ENCODE results near the gene ZNF579.

ZNF579 gene

GRCh38 chr19:55553217-55554182 is 27.1 kb downstream of the ZNF579 start:
- DNase-seq (no peak), ATAC-seq (ENCODE audit: insufficient read depth, low read depth) (no peak)
- Histone ChIP-seq H3K36me3 (ENCODE audit: insufficient read depth, low read length) (no peaks in the 10 kb centered on the region), H2AFZ (ENCODE audit: low read depth, low read length) (no peak overlapping the region; the same call in 1 of the 2 replicates), H3K4me3 (ENCODE audit: low read depth in 1 of 2, low read length in 2 of 2) (no peak overlapping the region), H3K9me3 (ENCODE audit: insufficient read depth, low read length, severe bottlenecking) (no peaks in the 10 kb centered on the region), H3K9ac (ENCODE audit: low read depth, low read length) (no peak overlapping the region), H3K79me2 (ENCODE audit: insufficient read depth, low read length) (no peaks in the 10 kb centered on the region), H3K4me1 (ENCODE audit: insufficient read depth, low read length) (no peaks in the 10 kb centered on the region), H3K27me3 (ENCODE audit: insufficient read depth, low read length, poor library complexity) (no peaks in the 10 kb centered on the region), H3K27ac (ENCODE audit: low read length) (no peak overlapping the region), H3K4me2 (ENCODE audit: insufficient read depth, low read length) (no peak overlapping the region), H4K20me1 (ENCODE audit: insufficient read depth, low read length) (no peaks in the 10 kb centered on the region)
- TF ChIP-seq EZH2 (IDR thresholded peaks at IDR 0.05; ENCODE audit: borderline replicate concordance, low read depth, low read length, severe bottlenecking), result no peak
- TF ChIP-seq, protein P1, sequence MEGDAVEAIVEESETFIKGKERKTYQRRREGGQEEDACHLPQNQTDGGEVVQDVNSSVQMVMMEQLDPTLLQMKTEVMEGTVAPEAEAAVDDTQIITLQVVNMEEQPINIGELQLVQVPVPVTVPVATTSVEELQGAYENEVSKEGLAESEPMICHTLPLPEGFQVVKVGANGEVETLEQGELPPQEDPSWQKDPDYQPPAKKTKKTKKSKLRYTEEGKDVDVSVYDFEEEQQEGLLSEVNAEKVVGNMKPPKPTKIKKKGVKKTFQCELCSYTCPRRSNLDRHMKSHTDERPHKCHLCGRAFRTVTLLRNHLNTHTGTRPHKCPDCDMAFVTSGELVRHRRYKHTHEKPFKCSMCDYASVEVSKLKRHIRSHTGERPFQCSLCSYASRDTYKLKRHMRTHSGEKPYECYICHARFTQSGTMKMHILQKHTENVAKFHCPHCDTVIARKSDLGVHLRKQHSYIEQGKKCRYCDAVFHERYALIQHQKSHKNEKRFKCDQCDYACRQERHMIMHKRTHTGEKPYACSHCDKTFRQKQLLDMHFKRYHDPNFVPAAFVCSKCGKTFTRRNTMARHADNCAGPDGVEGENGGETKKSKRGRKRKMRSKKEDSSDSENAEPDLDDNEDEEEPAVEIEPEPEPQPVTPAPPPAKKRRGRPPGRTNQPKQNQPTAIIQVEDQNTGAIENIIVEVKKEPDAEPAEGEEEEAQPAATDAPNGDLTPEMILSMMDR (IDR thresholded peaks at IDR 0.05; ENCODE audit: borderline replicate concordance, extremely low read depth, low read length, poor library complexity, severe bottlenecking), result no peak

- Histone ChIP-seq H4K20me1 (ENCODE audit: insufficient read depth, low read length) (no peaks in the 10 kb centered on the region), H3K27me3 (ENCODE audit: insufficient read depth, low read length, poor library complexity) (no peaks in the 10 kb centered on the region), H2AFZ (ENCODE audit: low read depth, low read length) (no peak overlapping the region), H3K27ac (ENCODE audit: low read length) (no peak overlapping the region), H3K4me1 (ENCODE audit: insufficient read depth, low read length) (no peaks in the 10 kb centered on the region), H3K9me3 (ENCODE audit: insufficient read depth, low read length, severe bottlenecking) (no peaks in the 10 kb centered on the region), H3K4me3 (ENCODE audit: low read depth in 1 of 2, low read length in 2 of 2) (no peak overlapping the region), H3K4me2 (ENCODE audit: insufficient read depth, low read length) (no peak overlapping the region), H3K36me3 (ENCODE audit: insufficient read depth, low read length) (no peaks in the 10 kb centered on the region), H3K9ac (ENCODE audit: low read depth, low read length) (no peak overlapping the region), H3K79me2 (ENCODE audit: insufficient read depth, low read length) (no peaks in the 10 kb centered on the region)
- DNase-seq, result no peak
- TF ChIP-seq, protein P1 (IDR thresholded peaks at IDR 0.05; ENCODE audit: borderline replicate concordance, extremely low read depth, low read length, poor library complexity, severe bottlenecking), result no peak
- no peak for TF ChIP-seq EZH2 (IDR thresholded peaks at IDR 0.05; ENCODE audit: borderline replicate concordance, low read depth, low read length, severe bottlenecking)
- no peak for ATAC-seq (ENCODE audit: insufficient read depth, low read depth)
Observed at GRCh38 chr19:55552620-55553019, 28.0 kb downstream of the ZNF579 start.

GRCh38 chr19:55552206-55552605 is 28.4 kb downstream of the ZNF579 start:
- Histone ChIP-seq H3K9ac (ENCODE audit: low read depth, low read length) (no peak overlapping the region), H3K27ac (ENCODE audit: low read length) (no peak overlapping the region), H3K79me2 (ENCODE audit: insufficient read depth, low read length) (no peaks in the 10 kb centered on the region), H3K27me3 (ENCODE audit: insufficient read depth, low read length, poor library complexity) (no peaks in the 10 kb centered on the region), H3K4me2 (ENCODE audit: insufficient read depth, low read length) (no peak overlapping the region), H3K4me1 (ENCODE audit: insufficient read depth, low read length) (no peaks in the 10 kb centered on the region), H3K36me3 (ENCODE audit: insufficient read depth, low read length) (no peaks in the 10 kb centered on the region), H2AFZ (ENCODE audit: low read depth, low read length) (no peak overlapping the region), H3K4me3 (ENCODE audit: low read depth in 1 of 2, low read length in 2 of 2) (no peak overlapping the region), H4K20me1 (ENCODE audit: insufficient read depth, low read length) (no peaks in the 10 kb centered on the region), H3K9me3 (ENCODE audit: insufficient read depth, low read length, severe bottlenecking) (no peaks in the 10 kb centered on the region)
- ATAC-seq (ENCODE audit: insufficient read depth, low read depth) (no peak), DNase-seq (no peak)
- TF ChIP-seq, protein P1 (IDR thresholded peaks at IDR 0.05; ENCODE audit: borderline replicate concordance, extremely low read depth, low read length, poor library complexity, severe bottlenecking), result no peak
- TF ChIP-seq EZH2 (IDR thresholded peaks at IDR 0.05; ENCODE audit: borderline replicate concordance, low read depth, low read length, severe bottlenecking), result no peak

Measured in DND-41 (cell line).